ENCODE results near the gene TSHZ2.

Gene TSHZ2

DNA sequence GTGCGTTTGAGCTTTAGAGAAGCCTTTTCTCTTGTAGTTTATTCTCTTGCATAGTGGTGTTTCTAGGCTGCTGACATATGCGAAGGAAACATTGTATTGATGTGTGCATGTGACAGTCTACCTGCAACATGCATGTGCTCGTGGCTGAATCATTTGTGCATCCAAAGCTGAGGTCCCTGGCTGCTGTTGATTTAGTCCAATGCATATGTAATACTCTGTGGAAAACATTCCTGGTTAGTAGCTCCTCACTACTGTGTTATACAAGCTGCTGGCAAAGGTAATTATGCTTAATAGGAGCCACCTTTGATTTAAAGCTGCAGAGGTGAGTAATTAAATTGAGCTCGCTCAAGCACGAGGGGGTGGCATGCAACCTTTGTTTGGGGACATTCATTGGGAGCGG lies 24.5 kb downstream of the TSHZ2 start:
- Mint-ChIP-seq H3K36me3 (ENCODE audit: low read depth) (peaks cover 8% of the 10 kb centered on the region), H3K4me1 (ENCODE audit: low read depth) (peaks cover 43% of the 10 kb centered on the region), H3K27ac (no peak overlapping the region), H3K27me3 (ENCODE audit: low read depth) (no peaks in the 10 kb centered on the region), H3K4me3 (no peak overlapping the region), H3K9me3 (no peaks in the 10 kb centered on the region)

GRCh38 chr20:52998268-52998667 lies 26.1 kb downstream of the TSHZ2 start:
- Mint-ChIP-seq H3K27me3 (ENCODE audit: low read depth) (no peaks in the 10 kb centered on the region), H3K4me1 (ENCODE audit: low read depth) (peaks cover 50% of the 10 kb centered on the region), H3K27ac (no peak overlapping the region)

GRCh38 chr20:52999040-52999439 lies 26.9 kb downstream of the TSHZ2 start:
- Mint-ChIP-seq H3K36me3 (ENCODE audit: low read depth) (peaks cover 9% of the 10 kb centered on the region), H3K27me3 (ENCODE audit: low read depth) (no peaks in the 10 kb centered on the region), H3K4me1 (ENCODE audit: low read depth) (peaks cover 53% of the 10 kb centered on the region), H3K4me3 (no peak overlapping the region), H3K9me3 (no peaks in the 10 kb centered on the region), H3K27ac (peak overlapping the region; percentile 57)

More at GRCh38 chr20:52998268-52998667, 26.1 kb downstream of the TSHZ2 start:
- no peak overlapping the region for H3K4me3 Mint-ChIP-seq
- H3K9me3 Mint-ChIP-seq, result no peaks in the 10 kb centered on the region
- peaks cover 8% of the 10 kb centered on the region for H3K36me3 Mint-ChIP-seq (ENCODE audit: low read depth)

- H3K27ac Mint-ChIP-seq, result peak overlapping the region; percentile 93
- no peaks in the 10 kb centered on the region for H3K27me3 Mint-ChIP-seq (ENCODE audit: low read depth)
- H3K9me3 Mint-ChIP-seq, result no peaks in the 10 kb centered on the region
- peak overlapping the region; percentile 77 for H3K4me3 Mint-ChIP-seq
- peaks cover 14% of the 10 kb centered on the region for H3K36me3 Mint-ChIP-seq (ENCODE audit: low read depth)
- peaks cover 51% of the 10 kb centered on the region for H3K4me1 Mint-ChIP-seq (ENCODE audit: low read depth)
These were observed 29.5 kb downstream of the TSHZ2 start for GRCh38 chr20:53001498-53002301.

DNA sequence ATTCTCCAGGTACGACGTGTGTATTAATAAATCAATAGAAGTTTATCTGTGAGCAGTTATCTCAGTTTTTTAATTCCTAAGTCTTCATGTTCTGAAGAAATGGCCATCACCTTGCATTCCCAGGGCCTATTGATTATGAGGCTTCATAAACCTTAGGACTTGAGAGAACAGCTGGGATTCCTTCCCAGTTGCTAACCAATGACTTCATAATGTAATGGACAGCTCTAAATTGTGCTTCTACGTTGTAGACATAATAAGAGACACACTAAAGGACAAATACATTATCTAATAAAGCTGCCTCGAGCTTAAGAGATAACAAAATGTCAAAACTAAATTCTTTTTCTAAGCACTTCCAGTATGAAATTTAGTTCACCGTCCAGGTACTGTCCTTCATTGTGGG lies 30.6 kb downstream of the TSHZ2 start:
- Mint-ChIP-seq H3K9me3 (no peaks in the 10 kb centered on the region), H3K36me3 (ENCODE audit: low read depth) (peaks cover 16% of the 10 kb centered on the region), H3K4me1 (ENCODE audit: low read depth) (peaks cover 54% of the 10 kb centered on the region), H3K4me3 (no peak overlapping the region), H3K27ac (peak overlapping the region; percentile 63), H3K27me3 (ENCODE audit: low read depth) (no peaks in the 10 kb centered on the region)

DNA sequence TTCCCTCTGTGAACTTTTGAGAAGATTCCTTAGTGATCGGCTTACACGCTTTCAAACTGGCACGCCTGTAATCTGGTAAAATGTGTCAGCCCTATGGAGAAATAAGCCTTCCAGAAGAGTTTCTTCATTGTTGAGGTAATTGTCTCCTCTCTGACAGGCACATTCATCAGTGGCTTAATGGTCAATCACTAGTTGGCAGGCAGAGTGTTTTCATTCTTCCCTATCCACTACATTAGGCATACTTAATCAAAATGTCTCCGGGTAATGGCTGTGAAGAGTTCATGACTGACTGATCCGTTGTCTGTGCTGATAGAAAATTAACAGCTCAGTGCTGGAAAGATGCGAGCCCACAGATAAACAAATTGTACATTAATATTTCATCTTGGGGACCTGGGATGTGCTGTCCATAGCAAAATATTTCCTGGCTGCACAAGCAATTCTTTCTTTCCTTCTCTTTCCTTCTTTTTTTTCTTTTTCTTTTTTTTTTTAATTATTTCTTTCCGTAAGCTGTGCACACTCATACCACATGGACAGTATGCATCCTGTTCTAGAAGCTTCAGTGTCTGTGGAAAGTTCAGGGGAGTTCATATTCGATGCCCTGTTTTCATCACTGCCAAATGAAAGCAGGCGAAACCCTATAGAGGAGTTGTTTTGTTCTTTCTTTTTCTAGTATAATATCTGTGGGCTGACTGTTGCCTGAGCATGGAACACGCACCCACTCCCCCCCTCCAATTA lies 31.4 kb downstream of the TSHZ2 start:
- no peaks in the 10 kb centered on the region for H3K27me3 Mint-ChIP-seq (ENCODE audit: low read depth)
- H3K27ac Mint-ChIP-seq, result peak overlapping the region; percentile 77
- H3K4me1 Mint-ChIP-seq (ENCODE audit: low read depth), result peaks cover 50% of the 10 kb centered on the region
- peaks cover 16% of the 10 kb centered on the region for H3K36me3 Mint-ChIP-seq (ENCODE audit: low read depth)
- peak overlapping the region; percentile 23 for H3K4me3 Mint-ChIP-seq
- no peaks in the 10 kb centered on the region for H3K9me3 Mint-ChIP-seq

DNA sequence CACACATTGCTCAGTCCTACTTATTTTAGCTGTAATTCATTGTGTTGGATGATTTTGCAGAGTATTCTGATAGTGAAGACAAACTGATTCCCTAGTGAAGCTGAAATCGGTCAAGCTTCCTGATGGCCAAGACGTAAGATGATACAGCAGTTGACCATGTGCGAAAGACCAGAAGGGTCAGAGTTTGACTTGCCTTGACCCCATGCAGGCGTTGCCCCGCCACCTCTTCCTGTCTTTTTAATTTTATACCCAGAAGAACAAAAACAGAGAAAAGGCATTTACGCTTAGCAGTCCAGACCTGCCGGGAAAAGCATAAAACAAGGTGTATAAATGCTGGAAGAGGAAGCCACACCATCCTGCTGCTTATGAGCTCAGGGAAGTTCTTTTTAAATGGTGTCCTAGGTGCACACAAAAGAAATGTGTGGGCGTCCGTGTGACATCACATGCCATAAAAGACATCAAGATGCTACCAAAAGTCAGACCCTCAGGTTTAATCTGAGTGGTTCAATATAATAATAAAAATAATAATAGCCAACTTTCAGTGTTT lies 32.2 kb downstream of the TSHZ2 start:
- Mint-ChIP-seq H3K4me1 (ENCODE audit: low read depth) (peaks cover 46% of the 10 kb centered on the region), H3K36me3 (ENCODE audit: low read depth) (peaks cover 15% of the 10 kb centered on the region), H3K27me3 (ENCODE audit: low read depth) (no peaks in the 10 kb centered on the region), H3K9me3 (no peaks in the 10 kb centered on the region), H3K27ac (peak overlapping the region; percentile 77), H3K4me3 (peak overlapping the region; percentile 23)

DNA sequence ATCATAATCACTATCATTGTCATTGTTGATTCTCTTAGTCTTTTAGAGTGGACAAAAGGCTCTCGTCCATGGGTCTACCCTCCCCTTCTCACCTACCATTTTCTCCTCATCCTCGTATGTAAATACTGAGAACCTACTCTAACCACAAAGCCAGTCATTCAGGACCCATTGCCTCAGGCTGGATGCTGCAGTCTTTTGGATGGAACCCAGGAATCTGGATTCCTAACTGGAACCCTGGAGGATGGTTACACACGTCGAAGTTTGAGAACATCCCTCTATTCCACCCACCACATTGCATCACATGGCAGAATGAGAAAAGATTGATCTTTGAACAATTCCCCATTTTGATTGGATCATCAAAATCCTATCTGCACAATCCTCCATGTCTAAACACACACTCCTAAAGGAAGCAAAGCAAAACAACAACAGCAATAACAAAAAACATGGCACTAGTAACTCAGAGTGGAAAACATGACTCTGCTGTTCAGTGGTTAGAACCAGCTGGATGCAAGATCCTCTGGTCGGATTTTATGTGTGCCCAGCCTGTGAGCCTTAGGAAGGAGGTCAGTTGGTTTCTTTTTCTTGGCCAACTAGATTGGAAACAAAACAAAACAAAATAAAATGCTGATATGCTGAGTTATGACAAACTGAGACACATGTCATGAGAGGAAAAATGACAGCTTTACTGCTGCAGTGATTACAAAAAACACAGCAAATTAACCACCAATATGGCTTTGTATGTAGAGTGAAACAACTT lies 38.0 kb downstream of the TSHZ2 start:
- Mint-ChIP-seq H3K27ac (no peak overlapping the region), H3K36me3 (ENCODE audit: low read depth) (peaks cover 38% of the 10 kb centered on the region), H3K9me3 (peaks cover 21% of the 10 kb centered on the region), H3K4me1 (ENCODE audit: low read depth) (peaks cover 20% of the 10 kb centered on the region), H3K27me3 (ENCODE audit: low read depth) (no peaks in the 10 kb centered on the region), H3K4me3 (no peak overlapping the region)

- Mint-ChIP-seq H3K36me3 (ENCODE audit: low read depth) (peaks cover 45% of the 10 kb centered on the region), H3K4me3 (no peak overlapping the region), H3K4me1 (ENCODE audit: low read depth) (peaks cover 15% of the 10 kb centered on the region), H3K9me3 (peaks cover 28% of the 10 kb centered on the region), H3K27ac (no peak overlapping the region), H3K27me3 (ENCODE audit: low read depth) (no peaks in the 10 kb centered on the region)
These were observed 39.5 kb downstream of the TSHZ2 start for GRCh38 chr20:53011640-53012039.

GRCh38 chr20:53013183-53013582 lies 41.0 kb downstream of the TSHZ2 start:
- Mint-ChIP-seq H3K27me3 (ENCODE audit: low read depth) (no peaks in the 10 kb centered on the region), H3K9me3 (peaks cover 35% of the 10 kb centered on the region), H3K4me3 (no peak overlapping the region), H3K27ac (no peak overlapping the region), H3K4me1 (ENCODE audit: low read depth) (peaks cover 13% of the 10 kb centered on the region), H3K36me3 (ENCODE audit: low read depth) (peaks cover 48% of the 10 kb centered on the region)

- peaks cover 48% of the 10 kb centered on the region for H3K36me3 Mint-ChIP-seq (ENCODE audit: low read depth)
- peaks cover 20% of the 10 kb centered on the region for H3K4me1 Mint-ChIP-seq (ENCODE audit: low read depth)
- H3K27ac Mint-ChIP-seq, result no peak overlapping the region
- no peak overlapping the region for H3K4me3 Mint-ChIP-seq
- no peaks in the 10 kb centered on the region for H3K27me3 Mint-ChIP-seq (ENCODE audit: low read depth)
- peaks cover 35% of the 10 kb centered on the region for H3K9me3 Mint-ChIP-seq
These were observed 41.7 kb downstream of the TSHZ2 start for GRCh38 chr20:53013847-53014246.

- Mint-ChIP-seq H3K36me3 (ENCODE audit: low read depth) (peaks cover 43% of the 10 kb centered on the region), H3K27me3 (ENCODE audit: low read depth) (no peaks in the 10 kb centered on the region), H3K4me3 (no peak overlapping the region), H3K9me3 (peaks cover 35% of the 10 kb centered on the region), H3K4me1 (ENCODE audit: low read depth) (peaks cover 31% of the 10 kb centered on the region), H3K27ac (no peak overlapping the region)
These were observed 43.9 kb downstream of the TSHZ2 start for GRCh38 chr20:53016071-53016470.

DNA sequence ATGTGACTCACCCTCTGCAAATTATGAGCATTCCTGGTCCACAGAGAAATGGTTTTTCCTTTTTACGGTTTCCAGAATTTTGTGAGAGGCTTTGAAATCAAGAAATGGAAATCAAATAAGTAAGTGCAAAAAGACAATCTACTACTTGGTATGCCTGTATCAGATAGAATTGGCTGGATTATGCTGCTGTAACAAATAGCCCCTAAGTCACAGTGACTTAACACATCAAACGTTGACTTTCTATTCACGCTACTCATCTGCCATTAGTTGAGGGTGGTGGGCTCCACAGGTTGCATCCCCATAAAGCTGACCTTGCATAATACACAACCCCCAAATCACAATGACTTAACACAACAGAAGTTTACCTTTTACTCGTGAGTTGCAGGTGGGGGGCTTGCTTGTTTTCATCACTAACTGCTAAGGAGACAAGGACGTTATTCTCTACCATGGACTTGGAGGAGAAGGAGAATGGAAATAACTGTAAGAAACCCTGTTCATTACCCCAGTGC lies 44.4 kb downstream of the TSHZ2 start:
- Mint-ChIP-seq H3K4me1 (ENCODE audit: low read depth) (peaks cover 34% of the 10 kb centered on the region), H3K9me3 (peaks cover 35% of the 10 kb centered on the region), H3K4me3 (no peak overlapping the region), H3K27me3 (ENCODE audit: low read depth) (no peaks in the 10 kb centered on the region), H3K27ac (no peak overlapping the region), H3K36me3 (ENCODE audit: low read depth) (peaks cover 45% of the 10 kb centered on the region)

GRCh38 chr20:53017206-53017605 lies 45.0 kb downstream of the TSHZ2 start:
- Mint-ChIP-seq H3K4me1 (ENCODE audit: low read depth) (peaks cover 39% of the 10 kb centered on the region), H3K9me3 (peaks cover 35% of the 10 kb centered on the region), H3K4me3 (no peak overlapping the region)

More at GRCh38 chr20:53017206-53017605, 45.0 kb downstream of the TSHZ2 start:
- Mint-ChIP-seq H3K27me3 (ENCODE audit: low read depth) (no peaks in the 10 kb centered on the region), H3K36me3 (ENCODE audit: low read depth) (peaks cover 45% of the 10 kb centered on the region), H3K27ac (no peak overlapping the region)
